ENCODE data around the gene CCNL2. TPM values are rescaled to one million over a fixed set of nuclear protein-coding genes. Genes with fewer than 3 reads are reported as not detected.
A peak's percentile ranks its signal among the peaks of the same experiment; 100 is the strongest.

CCNL2 gene
- total and polyA plus RNA-seq, 2 of the 13 experiments (the other 11 are each of a cell fraction or from before 2014, with no cell fraction given), result 105 to 340 TPM

DNA sequence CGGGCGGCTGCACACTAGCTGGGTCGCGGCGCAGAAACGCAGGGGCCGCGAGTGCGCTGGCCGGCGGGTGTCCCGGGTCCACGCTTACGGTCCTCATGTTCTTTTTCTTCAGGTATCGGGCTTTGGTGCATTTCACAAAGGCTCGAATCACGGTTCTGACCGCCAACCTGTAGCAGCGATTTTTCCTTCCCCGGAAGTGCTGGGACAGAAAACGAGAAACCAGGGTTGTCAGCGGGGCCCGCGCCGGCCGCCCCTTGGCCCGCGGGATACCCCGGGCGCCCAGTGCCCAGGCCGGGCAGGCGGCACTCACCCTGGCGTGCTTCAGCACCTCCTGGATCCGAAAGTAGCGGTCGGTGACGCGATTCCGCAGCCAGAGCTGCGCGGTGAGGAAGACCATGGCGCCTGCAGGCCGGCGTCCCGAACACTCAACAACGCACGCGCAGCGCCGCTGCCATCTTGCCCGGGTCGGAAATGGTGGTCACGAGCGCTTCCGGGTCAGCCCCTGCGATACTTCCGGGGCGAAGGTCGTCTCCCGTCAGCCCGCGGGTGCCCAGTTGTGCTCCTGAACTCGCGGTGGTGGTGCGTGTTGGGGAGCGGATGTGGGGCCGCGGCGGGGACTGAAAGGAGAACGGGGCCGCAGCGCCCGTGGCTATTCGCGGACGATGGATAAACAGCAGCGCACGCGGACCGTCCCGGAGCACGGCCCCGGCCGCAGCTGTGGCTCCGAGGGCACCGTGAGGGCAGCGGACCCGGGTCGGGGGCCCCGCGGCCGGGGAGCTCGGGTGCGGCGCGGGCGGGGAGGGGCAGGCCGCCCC is 7.9 kb upstream of the CCNL2 start, which contains the start of gene MRPL20 (continued):
- TF ChIP-seq RORA (CRISPR knock-in tag; IDR thresholded peaks at IDR 0.05) (no peak), MYNN (CRISPR knock-in tag; IDR thresholded peaks at IDR 0.05; ENCODE audit: low read depth) (peak; percentile 38; the same call in 1 of the 2 replicates), SMAD3 (CRISPR knock-in tag; IDR thresholded peaks at IDR 0.05) (peak; percentile 88; the same call in 1 of the 2 replicates), NPAS2 (CRISPR knock-in tag; IDR thresholded peaks at IDR 0.05; ENCODE audit: borderline replicate concordance) (no peak), ZNF180 (CRISPR knock-in tag; IDR thresholded peaks at IDR 0.05; ENCODE audit: borderline replicate concordance, low read depth) (no peak), MED13 (CRISPR knock-in tag; IDR thresholded peaks at IDR 0.05) (peak; percentile 48; the same call in 1 of the 2 replicates), CREB1 (IDR thresholded peaks at IDR 0.05) (peak; percentile 76), CREB1 (CRISPR knock-in tag; IDR thresholded peaks at IDR 0.05) (no peak), NCOA1 (CRISPR knock-in tag; IDR thresholded peaks at IDR 0.05) (no peak), ZNF572 (CRISPR knock-in tag; IDR thresholded peaks at IDR 0.05) (0 out of 2 replicates have a peak, but pooled peaks have one; percentile 41), REL (CRISPR knock-in tag; conservative IDR thresholded peaks at IDR 0.05) (no peak; the same call in 1 of the 2 replicates), HHEX (CRISPR knock-in tag; IDR thresholded peaks at IDR 0.05) (0 out of 2 replicates have a peak, but pooled peaks have one; percentile 23), MEIS1 (CRISPR knock-in tag; IDR thresholded peaks at IDR 0.05; ENCODE audit: borderline replicate concordance) (peak; percentile 89), KLF11 (CRISPR knock-in tag; IDR thresholded peaks at IDR 0.05) (no peak; the same call in 1 of the 2 replicates), RCOR2 (CRISPR knock-in tag; IDR thresholded peaks at IDR 0.05) (no peak), ZNF558 (CRISPR knock-in tag; IDR thresholded peaks at IDR 0.05; ENCODE audit: borderline replicate concordance) (peak; percentile 75; the same call in 1 of the 2 replicates), ZNF816 (CRISPR knock-in tag; IDR thresholded peaks at IDR 0.05; ENCODE audit: borderline replicate concordance) (peak; percentile 93; the same call in 1 of the 2 replicates), ZBTB38 (CRISPR knock-in tag; IDR thresholded peaks at IDR 0.05) (peak; percentile 97), ZNF468 (CRISPR knock-in tag; IDR thresholded peaks at IDR 0.05) (no peak), ZNF20 (CRISPR knock-in tag; IDR thresholded peaks at IDR 0.05) (no peak), ZNF280B (CRISPR knock-in tag; IDR thresholded peaks at IDR 0.05; ENCODE audit: borderline replicate concordance) (peak; percentile 75), ZNF44 (CRISPR knock-in tag; IDR thresholded peaks at IDR 0.05) (peak; percentile 53; the same call in 1 of the 2 replicates)
- TF ChIP-seq, protein P1, sequence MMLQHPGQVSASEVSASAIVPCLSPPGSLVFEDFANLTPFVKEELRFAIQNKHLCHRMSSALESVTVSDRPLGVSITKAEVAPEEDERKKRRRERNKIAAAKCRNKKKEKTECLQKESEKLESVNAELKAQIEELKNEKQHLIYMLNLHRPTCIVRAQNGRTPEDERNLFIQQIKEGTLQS (CRISPR knock-in tag; IDR thresholded peaks at IDR 0.05), result peak; percentile 66
- TF ChIP-seq, protein P2, sequence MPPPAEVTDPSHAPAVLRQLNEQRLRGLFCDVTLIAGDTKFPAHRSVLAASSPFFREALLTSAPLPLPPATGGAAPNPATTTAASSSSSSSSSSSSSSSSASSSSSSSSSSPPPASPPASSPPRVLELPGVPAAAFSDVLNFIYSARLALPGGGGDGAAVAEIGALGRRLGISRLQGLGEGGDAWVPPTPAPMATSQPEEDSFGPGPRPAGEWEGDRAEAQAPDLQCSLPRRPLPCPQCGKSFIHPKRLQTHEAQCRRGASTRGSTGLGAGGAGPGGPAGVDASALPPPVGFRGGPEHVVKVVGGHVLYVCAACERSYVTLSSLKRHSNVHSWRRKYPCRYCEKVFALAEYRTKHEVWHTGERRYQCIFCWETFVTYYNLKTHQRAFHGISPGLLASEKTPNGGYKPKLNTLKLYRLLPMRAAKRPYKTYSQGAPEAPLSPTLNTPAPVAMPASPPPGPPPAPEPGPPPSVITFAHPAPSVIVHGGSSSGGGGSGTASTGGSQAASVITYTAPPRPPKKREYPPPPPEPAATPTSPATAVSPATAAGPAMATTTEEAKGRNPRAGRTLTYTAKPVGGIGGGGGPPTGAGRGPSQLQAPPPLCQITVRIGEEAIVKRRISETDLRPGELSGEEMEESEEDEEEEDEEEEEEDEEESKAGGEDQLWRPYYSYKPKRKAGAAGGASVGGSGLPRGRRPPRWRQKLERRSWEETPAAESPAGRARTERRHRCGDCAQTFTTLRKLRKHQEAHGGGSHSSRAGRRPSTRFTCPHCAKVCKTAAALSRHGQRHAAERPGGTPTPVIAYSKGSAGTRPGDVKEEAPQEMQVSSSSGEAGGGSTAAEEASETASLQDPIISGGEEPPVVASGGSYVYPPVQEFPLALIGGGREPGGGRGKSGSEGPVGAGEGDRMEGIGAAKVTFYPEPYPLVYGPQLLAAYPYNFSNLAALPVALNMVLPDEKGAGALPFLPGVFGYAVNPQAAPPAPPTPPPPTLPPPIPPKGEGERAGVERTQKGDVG (CRISPR knock-in tag; IDR thresholded peaks at IDR 0.05; ENCODE audit: borderline replicate concordance), result no peak; the same call in 1 of the 2 replicates
